DMS53 treated with DMSO at 0.1 percent for 48 hours (cell line): ENCODE measurements around the gene CDH22.

ENCODE experiments used
- DNase-seq: peaks from one replicate; lab custom pipeline; 2025; ENCODE audit not compliant: unreplicated experiment; lab: John Stamatoyannopoulos, UW

The CDH22 gene

GRCh38 chr20:46174469-46175126, 133.7 kb downstream of the CDH22 start:
- peak; percentile 56 for DNase-seq

- DNase-seq: no peak
These were observed 134.4 kb downstream of the CDH22 start for GRCh38 chr20:46173652-46174468.

DNA sequence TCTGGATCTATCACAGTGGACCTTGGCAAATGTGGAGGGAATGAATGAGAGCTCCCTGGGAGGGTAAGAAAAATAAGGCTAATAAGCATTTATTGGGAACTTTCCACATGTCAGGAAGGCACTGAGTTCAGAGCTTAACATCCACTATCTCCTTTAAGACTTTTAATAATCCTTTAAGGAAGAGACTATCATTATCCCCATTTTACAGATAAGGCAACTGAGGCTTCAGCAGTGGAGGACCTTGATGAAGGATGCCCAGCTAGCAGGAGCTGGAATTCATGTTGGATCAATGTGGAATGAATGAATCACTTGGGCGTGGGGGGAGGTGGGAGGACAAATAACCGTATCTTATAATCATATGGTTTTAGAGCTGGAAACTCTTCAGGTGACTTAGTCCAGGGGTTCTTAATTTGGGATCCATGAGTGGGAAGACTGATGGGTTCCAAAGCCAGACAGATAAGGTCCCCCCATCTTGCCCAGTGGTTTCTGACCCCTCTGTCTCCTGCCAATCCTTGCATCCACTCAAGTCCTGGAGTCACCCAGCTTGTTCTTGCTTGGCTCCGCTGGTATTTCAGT, 135.2 kb downstream of the CDH22 start:
- DNase-seq: no peak

DNA sequence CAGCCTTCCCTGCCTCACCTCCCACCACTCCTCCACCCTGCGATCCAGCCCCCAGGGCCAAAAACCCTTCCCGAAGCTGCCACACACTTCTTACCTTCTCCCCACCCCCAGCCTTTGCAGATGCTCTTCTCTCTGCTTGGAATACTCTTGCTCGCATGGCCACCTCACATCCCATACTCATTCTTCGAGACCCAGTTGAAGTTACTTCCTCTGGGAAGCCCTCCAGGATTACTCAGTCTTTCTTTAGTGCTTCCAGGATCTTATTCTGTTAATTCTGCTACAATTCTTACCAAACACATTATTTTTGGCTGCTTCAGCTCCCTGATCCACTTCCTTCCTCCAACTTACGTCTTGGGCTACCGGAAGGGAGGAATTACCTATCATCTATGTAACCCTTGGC, 135.8 kb downstream of the CDH22 start:
- DNase-seq: no peak

- DNase-seq: no peak
These were observed 136.4 kb downstream of the CDH22 start for GRCh38 chr20:46171909-46172308.

DNA sequence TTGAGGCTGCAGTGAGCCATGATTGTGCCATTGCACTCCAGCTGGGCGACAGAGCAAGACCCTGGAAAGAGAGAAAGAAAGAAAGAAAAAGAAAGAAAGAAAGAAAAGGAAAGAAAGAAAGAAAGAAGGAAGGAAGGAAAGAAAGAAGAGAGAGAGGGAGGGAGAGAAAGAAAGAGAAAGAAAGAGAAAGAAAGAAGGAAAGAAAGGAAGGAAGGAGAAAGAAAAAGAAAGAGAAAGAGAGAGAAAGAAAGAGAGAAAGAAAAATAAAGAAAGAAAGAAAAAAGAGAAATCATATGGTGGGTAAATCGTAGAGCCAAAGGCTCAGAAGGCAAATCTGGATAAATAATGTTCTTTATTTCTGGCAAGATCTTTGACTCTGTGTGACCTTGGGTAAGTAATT, 136.8 kb downstream of the CDH22 start:
- no peak for DNase-seq

GRCh38 chr20:46169245-46170171, 138.8 kb downstream of the CDH22 start:
- DNase-seq: no peak

GRCh38 chr20:46168438-46168837, 139.9 kb downstream of the CDH22 start:
- DNase-seq: no peak

DNA sequence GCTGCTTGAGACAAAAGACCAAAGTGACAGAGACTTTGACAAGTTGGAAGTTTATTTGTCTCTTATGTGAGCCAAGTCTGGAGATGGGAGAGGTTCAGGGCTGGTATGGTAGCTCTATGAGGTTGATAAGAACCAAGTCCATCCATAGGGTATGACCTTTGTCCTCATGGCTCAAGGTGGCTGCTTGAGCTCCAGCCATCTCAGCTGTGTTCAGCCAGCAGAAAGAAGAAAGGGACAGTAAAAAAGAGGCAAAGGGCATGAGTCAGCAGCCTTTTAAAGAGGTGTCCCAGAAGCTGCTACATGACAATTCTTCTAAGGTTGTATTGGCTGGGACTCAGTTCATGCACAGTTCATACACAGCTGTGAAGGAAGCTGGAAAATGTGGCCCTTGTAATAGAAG, 141.2 kb downstream of the CDH22 start:
- DNase-seq: no peak

DNA sequence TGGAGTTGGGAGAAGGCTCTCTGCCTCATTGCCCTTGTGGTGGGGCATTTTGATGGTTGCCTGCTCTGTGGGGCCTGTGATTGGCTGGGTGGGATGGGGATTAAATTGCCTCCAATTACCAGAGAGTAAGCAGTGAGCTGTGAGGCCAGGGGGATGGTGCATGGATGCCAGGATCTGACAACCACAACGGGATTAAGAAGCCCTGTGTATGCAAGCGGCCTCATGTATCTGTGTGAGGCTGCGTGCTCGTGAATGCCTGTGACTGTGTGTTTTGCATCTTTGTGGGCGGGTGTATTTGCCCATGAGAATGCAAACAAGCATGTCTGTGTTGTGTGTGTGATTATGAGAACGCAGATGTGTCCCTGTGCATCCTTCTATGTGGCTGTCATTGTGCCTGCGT, 144.0 kb downstream of the CDH22 start:
- no peak for DNase-seq

GRCh38 chr20:46161921-46162320, 146.4 kb downstream of the CDH22 start:
- no peak for DNase-seq

DNA sequence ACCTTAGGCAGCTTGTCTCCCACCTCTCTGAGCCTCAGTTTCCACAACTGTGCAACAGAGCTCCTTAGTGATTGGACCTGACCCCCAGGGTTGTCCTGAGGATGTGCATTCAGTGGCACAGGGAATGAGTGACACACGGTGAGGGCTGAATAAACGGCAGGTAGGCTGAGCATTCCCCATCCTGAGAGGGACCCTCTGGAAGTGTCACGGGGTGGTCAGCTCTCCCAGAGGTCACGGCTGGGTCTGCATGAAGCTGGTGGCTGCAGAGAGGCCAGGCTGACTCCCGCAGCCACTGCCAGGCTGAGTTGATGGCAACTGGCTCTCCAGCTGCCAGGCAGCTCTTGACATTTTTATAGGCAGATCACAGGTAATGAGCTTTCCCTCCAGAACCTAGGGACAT, 147.6 kb downstream of the CDH22 start:
- DNase-seq: no peak

DNA sequence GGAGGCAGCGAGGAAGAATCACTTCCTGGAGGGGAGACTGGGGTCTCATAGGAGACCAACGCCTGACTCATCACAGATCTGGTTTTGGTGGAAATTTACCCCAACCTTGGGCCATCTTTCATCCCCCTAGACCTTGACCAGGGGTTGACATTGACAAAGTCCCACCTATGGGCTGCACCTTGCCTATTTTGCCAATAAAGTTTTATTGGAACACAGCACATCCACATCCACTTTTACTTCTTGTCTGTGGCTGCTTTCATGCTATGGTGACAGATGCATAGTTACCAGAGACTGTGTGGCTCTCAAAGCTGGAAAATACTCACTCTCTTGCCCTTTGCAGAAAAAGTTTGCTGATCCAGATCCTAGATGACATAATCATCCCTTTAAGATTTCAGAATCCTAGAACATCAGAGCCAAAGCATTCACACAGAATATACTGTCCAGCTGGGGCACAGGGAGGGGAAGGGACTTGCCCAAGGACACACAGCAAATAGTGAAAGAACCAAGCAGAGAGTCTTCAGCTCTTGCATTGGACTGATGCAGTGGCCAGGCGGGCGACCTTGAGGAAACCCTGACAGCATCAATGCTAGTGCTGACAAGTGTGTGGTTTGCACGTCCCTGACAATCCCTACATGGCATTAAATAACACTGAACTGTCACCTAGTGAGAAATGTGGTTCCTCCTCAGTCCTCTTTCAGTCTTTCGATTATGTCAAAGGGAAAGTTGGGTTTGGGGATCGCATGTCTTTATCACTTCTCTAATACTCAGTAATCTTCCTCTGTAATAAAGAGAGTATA, 149.0 kb downstream of the CDH22 start:
- DNase-seq: no peak

GRCh38 chr20:46158476-46158987, 149.8 kb downstream of the CDH22 start:
- DNase-seq: no peak

DNA sequence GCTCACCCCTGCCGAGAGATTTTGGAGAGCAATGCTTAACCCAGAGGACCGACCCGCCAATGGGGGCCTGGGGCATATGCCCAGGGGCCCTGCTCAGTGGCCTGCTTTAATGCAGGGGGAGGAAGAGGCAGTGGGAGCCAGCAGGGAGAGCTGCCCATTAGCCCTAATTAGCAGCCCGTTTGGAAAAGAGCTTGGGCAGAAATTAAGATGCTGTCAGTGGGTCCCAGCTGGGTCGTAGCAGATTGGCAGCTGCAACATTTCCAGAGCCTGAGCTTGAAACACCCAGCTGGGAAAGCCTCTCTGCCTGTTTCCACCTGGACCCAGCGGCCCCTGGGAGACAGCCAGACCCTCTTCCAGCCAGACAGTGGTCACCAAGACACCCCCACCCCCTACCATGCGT, 150.7 kb downstream of the CDH22 start:
- DNase-seq: no peak

DNA sequence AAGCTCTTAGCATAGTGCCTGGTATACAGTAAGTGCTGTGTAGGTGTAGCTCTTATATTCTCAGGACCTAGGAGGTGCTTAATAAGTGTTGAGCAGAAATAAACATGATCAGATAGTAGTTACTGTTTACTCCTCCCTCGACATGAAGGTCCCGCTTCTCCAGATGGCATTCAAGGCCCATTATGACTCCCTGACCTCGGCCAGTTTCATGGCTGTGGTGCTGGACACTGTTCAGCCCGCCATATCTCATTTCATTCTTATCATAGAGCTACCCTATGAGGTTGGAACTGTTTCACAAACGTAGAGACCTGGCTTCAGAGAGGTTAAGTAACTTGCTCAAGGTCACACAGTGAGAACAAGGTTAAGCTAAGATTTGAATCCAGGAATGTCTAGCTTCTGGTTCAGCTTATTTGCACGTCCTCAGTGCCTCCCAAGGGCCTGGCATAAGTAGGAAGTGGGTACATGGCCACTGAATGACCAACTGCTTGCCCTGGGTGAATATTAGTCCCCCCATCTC, 151.2 kb downstream of the CDH22 start:
- DNase-seq: no peak

- DNase-seq: no peak
These were observed 152.2 kb downstream of the CDH22 start for GRCh38 chr20:46156065-46156464.

DNA sequence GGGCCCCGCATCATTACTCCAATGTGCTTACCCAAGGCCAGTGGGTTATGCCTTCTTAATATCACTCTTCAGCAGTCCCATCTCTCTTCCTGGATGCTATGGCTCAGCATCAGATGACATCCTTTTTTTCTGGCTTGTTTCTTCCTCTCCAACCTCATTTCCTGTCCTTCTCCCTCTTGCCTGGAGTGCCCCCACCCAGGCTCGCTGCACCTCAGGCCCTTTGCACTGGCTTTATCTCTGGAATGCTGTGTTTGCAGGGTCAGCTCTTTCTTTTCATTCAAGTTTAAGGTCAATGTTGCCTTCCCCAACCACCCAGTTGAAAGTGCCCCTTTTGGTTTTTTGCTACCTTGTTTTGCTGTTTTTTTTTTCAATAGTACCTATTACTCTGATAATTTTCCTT, 153.5 kb downstream of the CDH22 start:
- DNase-seq: no peak

GRCh38 chr20:46154305-46154704, 154.0 kb downstream of the CDH22 start:
- DNase-seq: no peak
